Natural killer cell (primary cell): ENCODE data around the gene TAS2R13. TPM values are rescaled to one million over a fixed set of nuclear protein-coding genes. Genes with fewer than 3 reads are reported as not detected.

Experiments
- ATAC-seq, 3 donors: fragments of 150-1000 bp in 2 of 3; fragments of 200-7000 bp in 1 of 3; cut with Tn5 transposase; 1 replicate in 1 of 3; 2 replicates in 2 of 3; pipeline ENCODE4 v1.10.0; 2021; ENCODE audit warnings: mild to moderate bottlenecking in 2 of 3, moderate library complexity in 2 of 3
- DNase-seq, 2 donors: peaks; one replicate each; pipeline versions ENCODE4 v3.0.0 to v3.0.0-alpha.2; 2013 to 2021; ENCODE audit warnings: mixed read lengths in 1 of 2
- H3K27ac ChIP-seq: one replicate; pipeline ENCODE4 v1.5.1; 2013; ENCODE audit warnings: mild to moderate bottlenecking, low read length
- H3K27me3 ChIP-seq: one replicate; pipeline ENCODE4 v1.6.1; 2013; ENCODE audit warnings: low read length; ENCODE audit not compliant: control insufficient read depth, insufficient read depth
- H3K36me3 ChIP-seq: one replicate; pipeline ENCODE4 v1.6.1; 2013; ENCODE audit warnings: low read length; ENCODE audit not compliant: control insufficient read depth, insufficient read depth
- H3K4me1 ChIP-seq: one replicate; pipeline ENCODE4 v1.6.1; 2013; ENCODE audit warnings: low read length; ENCODE audit not compliant: control insufficient read depth, insufficient read depth
- H3K4me3 ChIP-seq: one replicate; pipeline ENCODE4 v1.5.1; 2013; ENCODE audit warnings: low read length
- H3K9me3 ChIP-seq: one replicate; pipeline ENCODE4 v1.6.1; 2013; ENCODE audit warnings: low read length; ENCODE audit not compliant: control insufficient read depth, insufficient read depth
- H3K27ac Mint-ChIP-seq, 2 donors: one replicate each; pipeline ENCODE4 v1.8.0; 2022; ENCODE audit warnings: mild to moderate bottlenecking in 2 of 2, mixed read lengths in 2 of 2, moderate library complexity in 1 of 2
- H3K27me3 Mint-ChIP-seq, 2 donors: one replicate each; pipeline ENCODE4 v1.8.0; 2022; ENCODE audit warnings: low read depth in 2 of 2, mixed read lengths in 2 of 2
- H3K36me3 Mint-ChIP-seq: one replicate; pipeline ENCODE4 v1.8.0; 2022; ENCODE audit warnings: mixed read lengths
- H3K4me1 Mint-ChIP-seq, 2 donors: one replicate each; pipeline ENCODE4 v1.8.0; 2022; ENCODE audit warnings: mixed read lengths in 2 of 2
- H3K4me3 Mint-ChIP-seq: one replicate; pipeline ENCODE4 v1.8.0; 2022; ENCODE audit warnings: mild to moderate bottlenecking, moderate library complexity, mixed read lengths
- H3K9me3 Mint-ChIP-seq, 2 donors: one replicate each; pipeline ENCODE4 v1.8.0; 2022; ENCODE audit warnings: mixed read lengths in 2 of 2
- WGBS: methylation state at CpG from one replicate; pipeline ENCODE4 v1.1.7; 2013; ENCODE audit warnings: missing lambda C conversion rate; ENCODE audit not compliant: insufficient coverage; 5-methylcytosine and 5-hydroxymethylcytosine counted together
- intact Hi-C: fragments of 100-400 bp; cut with micrococcal nuclease; formaldehyde crosslinking; loops from one replicate; pipeline ENCODE4 v1.14.2; 2022
- total RNA-seq, 4 donors: library from RNA; stranded (reverse); fragments of 120-200 nt in 1 of 4; gene quantifications; one replicate each; pipeline versions ENCODE4 v1.2.3 to v1.2.4, GENCODE V29; 2013 to 2022
- TF ChIP-seq, protein P1 (sequence below): fragments of 200-600 bp; IDR thresholded peaks from one replicate; pipeline ENCODE4 v1.8.0; 2022; ENCODE audit warnings: antibody characterized with exemption

The TAS2R13 gene
- total RNA-seq, 3 donors from 2014 or later (not counting 1 experiment from before 2014, with no cell fraction given): 1.6 to 2.5 (median 2.0) TPM

DNA sequence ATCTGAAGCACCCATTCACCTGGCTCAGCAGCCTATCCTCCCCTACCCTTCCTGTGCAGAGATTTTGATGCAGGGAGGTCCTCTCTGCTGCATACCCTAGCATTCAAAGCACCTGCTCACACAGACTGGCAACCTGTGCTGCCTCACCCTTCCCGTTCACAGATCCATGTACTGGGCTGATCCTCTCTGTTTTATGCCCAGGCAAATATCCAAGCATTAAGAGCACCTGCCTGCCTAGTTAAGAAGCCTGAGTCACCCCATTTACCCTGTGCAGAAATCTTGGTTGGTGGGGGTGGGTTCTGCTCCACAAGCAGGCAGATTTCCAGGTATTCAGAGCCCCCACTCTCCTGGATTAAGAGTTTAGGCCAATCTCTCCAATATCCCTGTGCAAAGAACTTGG, 8.4 kb downstream of the TAS2R13 start:
- intact Hi-C loops: no loop called here
- DNase-seq: no peak
- H3K27ac Mint-ChIP-seq: no peak overlapping the region

GRCh38 chr12:10900530-10900929, 8.8 kb downstream of the TAS2R13 start:
- Histone ChIP-seq H3K27ac (no peak overlapping the region), H3K9me3 (no peaks in the 10 kb centered on the region), H3K27me3 (no peaks in the 10 kb centered on the region), H3K4me3 (no peak overlapping the region), H3K36me3 (no peaks in the 10 kb centered on the region), H3K4me1 (no peaks in the 10 kb centered on the region)
- WGBS: 100% methylated on average over 1 of the region's 1 CpG
- Mint-ChIP-seq H3K27me3 (no peaks in the 10 kb centered on the region), H3K4me1 (peaks cover 0 to 14% of the 10 kb centered on the region in 2 donors), H3K36me3 (peaks cover 21% of the 10 kb centered on the region), H3K4me3 (no peak overlapping the region), H3K9me3 (peaks cover 3 to 17% of the 10 kb centered on the region in 2 donors), H3K27ac (no peak overlapping the region)
- ATAC-seq (no peak), DNase-seq (no peak)
- TF ChIP-seq, protein P1, sequence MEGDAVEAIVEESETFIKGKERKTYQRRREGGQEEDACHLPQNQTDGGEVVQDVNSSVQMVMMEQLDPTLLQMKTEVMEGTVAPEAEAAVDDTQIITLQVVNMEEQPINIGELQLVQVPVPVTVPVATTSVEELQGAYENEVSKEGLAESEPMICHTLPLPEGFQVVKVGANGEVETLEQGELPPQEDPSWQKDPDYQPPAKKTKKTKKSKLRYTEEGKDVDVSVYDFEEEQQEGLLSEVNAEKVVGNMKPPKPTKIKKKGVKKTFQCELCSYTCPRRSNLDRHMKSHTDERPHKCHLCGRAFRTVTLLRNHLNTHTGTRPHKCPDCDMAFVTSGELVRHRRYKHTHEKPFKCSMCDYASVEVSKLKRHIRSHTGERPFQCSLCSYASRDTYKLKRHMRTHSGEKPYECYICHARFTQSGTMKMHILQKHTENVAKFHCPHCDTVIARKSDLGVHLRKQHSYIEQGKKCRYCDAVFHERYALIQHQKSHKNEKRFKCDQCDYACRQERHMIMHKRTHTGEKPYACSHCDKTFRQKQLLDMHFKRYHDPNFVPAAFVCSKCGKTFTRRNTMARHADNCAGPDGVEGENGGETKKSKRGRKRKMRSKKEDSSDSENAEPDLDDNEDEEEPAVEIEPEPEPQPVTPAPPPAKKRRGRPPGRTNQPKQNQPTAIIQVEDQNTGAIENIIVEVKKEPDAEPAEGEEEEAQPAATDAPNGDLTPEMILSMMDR: no peak
- intact Hi-C loops: no loop called here

More for the DNA sequence above, 8.4 kb downstream of the TAS2R13 start:
- Mint-ChIP-seq H3K4me1 (peaks cover 0 to 14% of the 10 kb centered on the region in 2 donors), H3K9me3 (peaks cover 3 to 17% of the 10 kb centered on the region in 2 donors), H3K4me3 (no peak overlapping the region), H3K36me3 (peaks cover 21% of the 10 kb centered on the region), H3K27me3 (no peaks in the 10 kb centered on the region)
- Histone ChIP-seq H3K27me3 (no peaks in the 10 kb centered on the region), H3K27ac (no peak overlapping the region), H3K36me3 (no peaks in the 10 kb centered on the region), H3K4me1 (no peaks in the 10 kb centered on the region), H3K4me3 (no peak overlapping the region), H3K9me3 (no peaks in the 10 kb centered on the region)
- 100% methylated on average over 1 of the region's 1 CpG for WGBS
- no peak for ATAC-seq
- TF ChIP-seq, protein P1: no peak

- TF ChIP-seq, protein P1: no peak
- H3K9me3 Mint-ChIP-seq: no peaks in the 10 kb centered on the region
- H3K27ac Mint-ChIP-seq: no peak overlapping the region
- H3K4me1 Mint-ChIP-seq: peaks cover 0 to 14% of the 10 kb centered on the region in 2 donors
- ATAC-seq (no peak), DNase-seq (no peak)
- H3K4me3 Mint-ChIP-seq: no peak overlapping the region
- no peak overlapping the region for H3K4me3 ChIP-seq
- no peaks in the 10 kb centered on the region for H3K9me3 ChIP-seq
- H3K36me3 Mint-ChIP-seq: no peaks in the 10 kb centered on the region
- no peaks in the 10 kb centered on the region for H3K27me3 ChIP-seq
- H3K27me3 Mint-ChIP-seq: no peaks in the 10 kb centered on the region
- no peaks in the 10 kb centered on the region for H3K36me3 ChIP-seq
- 92% methylated on average over 5 of the region's 5 CpGs for WGBS
- intact Hi-C loops: no loop called here
- no peaks in the 10 kb centered on the region for H3K4me1 ChIP-seq
- H3K27ac ChIP-seq: no peak overlapping the region
These were observed 12.5 kb downstream of the TAS2R13 start for GRCh38 chr12:10896854-10897253.

- no peaks in the 10 kb centered on the region for H3K27me3 Mint-ChIP-seq
- Histone ChIP-seq H3K27me3 (no peaks in the 10 kb centered on the region), H3K4me3 (no peak overlapping the region), H3K9me3 (no peaks in the 10 kb centered on the region), H3K36me3 (no peaks in the 10 kb centered on the region), H3K27ac (no peak overlapping the region), H3K4me1 (no peaks in the 10 kb centered on the region)
- H3K27ac Mint-ChIP-seq: no peak overlapping the region
- ATAC-seq (no peak), DNase-seq (no peak)
- no peak overlapping the region for H3K4me3 Mint-ChIP-seq
- intact Hi-C loops: no loop called here
- H3K9me3 Mint-ChIP-seq: no peaks in the 10 kb centered on the region
- 95% methylated on average over 2 of the region's 2 CpGs for WGBS
- H3K4me1 Mint-ChIP-seq: peaks cover 0 to 2% of the 10 kb centered on the region in 2 donors
- TF ChIP-seq, protein P1: no peak
- no peaks in the 10 kb centered on the region for H3K36me3 Mint-ChIP-seq
These were observed 17.4 kb downstream of the TAS2R13 start for GRCh38 chr12:10891937-10892336.
